GM12865 (cell line): ENCODE measurements around the gene GEMIN2.

ENCODE experiments used
- DNase-seq: peaks from one replicate; pipeline ENCODE4 v3.0.0; 2010; ENCODE audit warnings: low read depth
- H3K4me3 ChIP-seq: 2 replicates; pipeline ENCODE4 v1.5.1; 2011; ENCODE audit warnings: mild to moderate bottlenecking, low read depth, low read length, control low read depth
- CTCF ChIP-seq: IDR thresholded peaks from 2 replicates; pipeline ENCODE4 v1.5.1; 2011; ENCODE audit warnings: low read length, control low read depth, low read depth, inconsistent platforms; ENCODE audit not compliant: insufficient read depth; ENCODE audit errors: missing control alignments

Gene GEMIN2

GRCh38 chr14:39173198-39173597 lies 59.1 kb downstream of the GEMIN2 start:
- no peak overlapping the region for H3K4me3 ChIP-seq
- TF ChIP-seq CTCF, result no peak
- no peak for DNase-seq

- DNase-seq, result peak; percentile 100
- peak within 1 kb of the TSS; percentile 93 for H3K4me3 ChIP-seq
- TF ChIP-seq CTCF, result no peak
These were observed 60.7 kb downstream of the GEMIN2 start, which contains the start of gene PNN for GRCh38 chr14:39174560-39175444. Gene PNN, plus strand, starts transcription at chr14:39175254. Its CDS starts 26 bp downstream, at chr14:39175280.

GRCh38 chr14:39175445-39176262 lies 61.5 kb downstream of the GEMIN2 start:
- peak; percentile 70 for DNase-seq
- H3K4me3 ChIP-seq, result peak overlapping the region; percentile 93
- TF ChIP-seq CTCF, result no peak

GRCh38 chr14:39176263-39177167 lies 62.4 kb downstream of the GEMIN2 start:
- TF ChIP-seq CTCF, result no peak
- H3K4me3 ChIP-seq, result peak overlapping the region; percentile 93
- DNase-seq, result no peak

GRCh38 chr14:39177168-39177545 lies 63.0 kb downstream of the GEMIN2 start:
- no peak overlapping the region for H3K4me3 ChIP-seq
- DNase-seq, result no peak
- no peak for TF ChIP-seq CTCF

GRCh38 chr14:39179042-39179441 lies 64.9 kb downstream of the GEMIN2 start:
- no peak for TF ChIP-seq CTCF
- no peak for DNase-seq
- H3K4me3 ChIP-seq, result no peak overlapping the region
